Fibroblast of lung (primary cell): ENCODE measurements around the gene C16orf74. TPM values are rescaled to one million over a fixed set of nuclear protein-coding genes. Genes with fewer than 3 reads are reported as not detected.

Experiments
- DNase-seq, 2 donors: peaks; one replicate each; pipeline versions ENCODE4 v3.0.0 to v3.0.0-alpha.2; 2010; ENCODE audit warnings: low read depth in 2 of 2
- H2AFZ ChIP-seq: 2 replicates; pipeline ENCODE4 v1.5.1; 2012; ENCODE audit warnings: low read length, control low read depth, inconsistent platforms
- H3K27ac ChIP-seq: 2 replicates; pipeline ENCODE4 v1.5.1; 2011; ENCODE audit warnings: low read length, control low read depth; ENCODE audit not compliant: insufficient read depth
- H3K27me3 ChIP-seq: 2 replicates; pipeline ENCODE4 v1.5.1; 2011; ENCODE audit warnings: mild to moderate bottlenecking, low read length; ENCODE audit not compliant: control insufficient read depth, insufficient read depth
- H3K36me3 ChIP-seq: 2 replicates; pipeline ENCODE4 v1.5.1; 2011; ENCODE audit warnings: low read length; ENCODE audit not compliant: control insufficient read depth, insufficient read depth
- H3K4me1 ChIP-seq: 2 replicates; pipeline ENCODE4 v1.5.1; 2011; ENCODE audit warnings: low read length; ENCODE audit not compliant: control insufficient read depth, insufficient read depth; ENCODE audit errors: extremely low read depth
- H3K4me2 ChIP-seq: 2 replicates; pipeline ENCODE4 v1.5.1; 2011; ENCODE audit warnings: low read length, control low read depth; ENCODE audit not compliant: insufficient read depth; ENCODE audit errors: extremely low read depth
- H3K4me3 ChIP-seq, 4 experiments: fragments of 200-600 bp in 1 of 4; sonication (generic) in 1 of 4; replicated peaks in 1 of 4; 2 replicates each; pipeline ENCODE4 v1.5.1; 2011 to 2016; ENCODE audit warnings: low read length in 4 of 4, low read depth in 3 of 4, mild to moderate bottlenecking in 3 of 4, control low read depth in 2 of 4, inconsistent platforms in 1 of 4, mixed read lengths in 1 of 4; ENCODE audit not compliant: insufficient read depth in 1 of 4; ENCODE audit errors: control extremely low read depth in 1 of 4
- H3K79me2 ChIP-seq: 2 replicates; pipeline ENCODE4 v1.5.1; 2012; ENCODE audit warnings: mild to moderate bottlenecking, low read length, inconsistent platforms; ENCODE audit not compliant: control insufficient read depth, insufficient read depth
- H3K9ac ChIP-seq: 2 replicates; pipeline ENCODE4 v1.5.1; 2011; ENCODE audit warnings: mild to moderate bottlenecking, low read length, control low read depth; ENCODE audit not compliant: insufficient read depth
- H3K9me3 ChIP-seq: 2 replicates; pipeline ENCODE4 v1.5.1; 2012; ENCODE audit warnings: low read depth, low read length; ENCODE audit not compliant: control insufficient read depth, insufficient read depth
- H4K20me1 ChIP-seq: 2 replicates; pipeline ENCODE4 v1.5.1; 2011; ENCODE audit warnings: low read length; ENCODE audit not compliant: control insufficient read depth, insufficient read depth; ENCODE audit errors: extremely low read depth
- EZH2 ChIP-seq: IDR thresholded peaks from 2 replicates; pipeline ENCODE4 v1.5.1; 2012; ENCODE audit warnings: low read length, control low read depth, mild to moderate bottlenecking; ENCODE audit errors: missing control alignments
- polyA plus RNA-seq, 2 donors: library from polyadenylated mRNA; depleted of rRNA in 1 of 2; stranded (reverse) in 1 of 2; unstranded in 1 of 2; fragments of >200 nt; gene quantifications; 2 replicates each; pipeline ENCODE4 v1.2.1, GENCODE V29; 2011 to 2012; ENCODE audit warnings: missing spikeins in 1 of 2
- total RNA-seq: library from RNA; depleted of rRNA; stranded (reverse); fragments of >200 nt; gene quantifications from 2 replicates; pipeline ENCODE4 v1.2.1, GENCODE V29; 2014
- TF ChIP-seq, protein P1 (sequence below), 2 donors: IDR thresholded peaks in 1 of 2; conservative IDR thresholded peaks in 1 of 2; 1 replicate in 1 of 2; 2 replicates in 1 of 2; pipeline ENCODE4 v1.5.1; 2011 to 2012; ENCODE audit warnings: low read length in 2 of 2, control low read depth in 1 of 2, inconsistent platforms in 1 of 2, low read depth in 1 of 2, mild to moderate bottlenecking in 1 of 2

The C16orf74 gene
- total and polyA plus RNA-seq, 2 donors (not counting 1 experiment from before 2014, with no cell fraction given): 4.6 to 6.4 TPM

DNA sequence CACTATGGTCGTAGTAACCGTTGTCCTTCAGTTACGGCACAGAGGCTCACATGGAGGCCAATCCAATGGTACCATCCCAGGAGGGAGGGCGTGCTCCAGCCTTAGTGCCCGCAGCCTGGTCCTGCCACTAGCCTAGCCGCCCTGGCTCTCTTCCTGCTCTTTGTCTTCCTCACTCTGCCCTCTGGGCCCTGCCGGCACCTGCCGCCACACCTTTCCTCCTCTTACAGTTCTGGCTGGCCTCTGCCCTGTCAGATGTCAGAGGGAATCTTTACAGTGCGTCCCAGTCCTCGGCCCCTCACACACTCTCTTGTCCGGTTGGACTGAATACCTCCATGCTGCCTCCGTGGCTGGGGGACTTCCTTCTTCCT is 85.5 kb downstream of the C16orf74 start:
- no peaks in the 10 kb centered on the region for H4K20me1 ChIP-seq
- H3K27me3 ChIP-seq: no peaks in the 10 kb centered on the region
- H3K9me3 ChIP-seq: no peaks in the 10 kb centered on the region
- no peak overlapping the region for H3K27ac ChIP-seq
- no peaks in the 10 kb centered on the region for H3K79me2 ChIP-seq
- no peaks in the 10 kb centered on the region for H3K4me1 ChIP-seq
- no peak overlapping the region for H3K4me2 ChIP-seq
- H3K36me3 ChIP-seq: peaks cover 29% of the 10 kb centered on the region
- no peak overlapping the region for H3K9ac ChIP-seq
- no peak for DNase-seq
- H2AFZ ChIP-seq: no peak overlapping the region
- H3K4me3 ChIP-seq: no peak overlapping the region
- TF ChIP-seq, protein P1, sequence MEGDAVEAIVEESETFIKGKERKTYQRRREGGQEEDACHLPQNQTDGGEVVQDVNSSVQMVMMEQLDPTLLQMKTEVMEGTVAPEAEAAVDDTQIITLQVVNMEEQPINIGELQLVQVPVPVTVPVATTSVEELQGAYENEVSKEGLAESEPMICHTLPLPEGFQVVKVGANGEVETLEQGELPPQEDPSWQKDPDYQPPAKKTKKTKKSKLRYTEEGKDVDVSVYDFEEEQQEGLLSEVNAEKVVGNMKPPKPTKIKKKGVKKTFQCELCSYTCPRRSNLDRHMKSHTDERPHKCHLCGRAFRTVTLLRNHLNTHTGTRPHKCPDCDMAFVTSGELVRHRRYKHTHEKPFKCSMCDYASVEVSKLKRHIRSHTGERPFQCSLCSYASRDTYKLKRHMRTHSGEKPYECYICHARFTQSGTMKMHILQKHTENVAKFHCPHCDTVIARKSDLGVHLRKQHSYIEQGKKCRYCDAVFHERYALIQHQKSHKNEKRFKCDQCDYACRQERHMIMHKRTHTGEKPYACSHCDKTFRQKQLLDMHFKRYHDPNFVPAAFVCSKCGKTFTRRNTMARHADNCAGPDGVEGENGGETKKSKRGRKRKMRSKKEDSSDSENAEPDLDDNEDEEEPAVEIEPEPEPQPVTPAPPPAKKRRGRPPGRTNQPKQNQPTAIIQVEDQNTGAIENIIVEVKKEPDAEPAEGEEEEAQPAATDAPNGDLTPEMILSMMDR (conservative IDR thresholded peaks at IDR 0.05 in 1 of 2, IDR thresholded peaks at IDR 0.05 in 1 of 2; ENCODE audit: low read depth in 1 of 2, low read length in 2 of 2): no peak
- no peak for TF ChIP-seq EZH2

DNA sequence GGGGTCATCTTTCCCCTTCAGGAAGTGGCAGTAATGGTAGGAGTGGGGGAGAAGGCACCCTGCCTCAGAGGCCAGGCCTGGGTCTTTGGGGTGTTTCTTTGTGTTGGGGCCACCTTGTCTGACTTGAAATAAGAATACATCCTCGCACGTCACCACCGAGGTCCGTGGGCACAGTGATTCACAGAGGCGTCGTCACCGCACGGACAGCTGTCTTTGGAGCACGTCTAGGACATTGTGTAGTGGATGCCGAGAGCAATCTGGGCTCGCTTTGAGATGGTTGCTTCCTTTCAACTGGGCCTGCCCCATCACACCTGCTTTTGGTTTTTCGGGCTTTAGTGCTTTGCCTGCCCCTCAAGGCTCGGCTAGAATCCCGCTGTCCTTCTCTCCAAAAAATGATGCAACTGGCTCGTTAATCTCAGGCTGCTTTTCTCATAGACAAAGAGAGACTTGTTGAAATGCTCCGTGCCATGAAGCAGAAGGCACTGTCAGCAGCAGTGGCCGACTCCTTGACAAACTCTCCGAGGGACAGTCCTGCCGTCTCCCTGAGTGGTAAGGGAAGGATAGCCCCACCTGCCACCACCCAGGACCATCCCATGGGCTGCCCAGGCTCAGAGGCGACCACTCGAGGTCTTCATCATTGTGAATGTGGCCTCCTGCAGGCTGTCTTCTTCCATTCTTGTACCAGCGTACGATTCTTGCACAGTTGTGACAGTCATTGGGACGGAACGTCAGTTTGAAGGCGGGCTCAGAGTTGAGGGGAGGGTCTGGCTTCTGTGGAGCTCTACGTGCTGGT is 86.1 kb downstream of the C16orf74 start:
- Histone ChIP-seq H4K20me1 (no peaks in the 10 kb centered on the region), H3K9me3 (no peaks in the 10 kb centered on the region), H3K36me3 (peaks cover 29% of the 10 kb centered on the region), H2AFZ (no peak overlapping the region), H3K4me3 (no peak overlapping the region), H3K79me2 (no peaks in the 10 kb centered on the region), H3K4me1 (no peaks in the 10 kb centered on the region), H3K27me3 (no peaks in the 10 kb centered on the region), H3K27ac (no peak overlapping the region), H3K9ac (no peak overlapping the region), H3K4me2 (no peak overlapping the region)
- no peak for DNase-seq
- TF ChIP-seq, protein P1 (conservative IDR thresholded peaks at IDR 0.05 in 1 of 2, IDR thresholded peaks at IDR 0.05 in 1 of 2; ENCODE audit: low read depth in 1 of 2, low read length in 2 of 2): no peak
- TF ChIP-seq EZH2: no peak

DNA sequence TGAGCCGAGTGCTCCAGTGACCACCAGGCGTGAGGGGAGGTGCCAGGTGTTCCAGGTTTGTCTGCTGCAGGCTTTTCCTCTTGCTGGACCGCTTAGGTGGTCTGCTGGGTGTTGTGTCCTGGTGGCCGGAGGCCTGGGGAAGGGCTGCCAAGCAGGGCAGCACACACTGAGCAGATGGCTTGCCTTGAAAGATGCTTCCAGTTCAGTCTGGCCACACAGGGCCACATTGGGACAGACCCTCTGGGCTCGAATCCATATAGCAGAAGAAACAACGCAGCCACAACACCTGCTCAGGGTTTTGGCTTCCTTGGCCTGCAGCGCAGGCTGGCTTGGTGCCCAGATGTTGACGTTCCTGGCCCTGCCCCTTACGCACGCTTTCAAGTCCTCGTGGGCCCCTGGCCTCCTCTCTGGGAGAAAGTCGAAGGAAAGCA is 87.0 kb downstream of the C16orf74 start:
- Histone ChIP-seq H3K4me1 (no peaks in the 10 kb centered on the region), H3K9me3 (no peaks in the 10 kb centered on the region), H3K36me3 (peaks cover 31% of the 10 kb centered on the region), H3K4me2 (no peak overlapping the region), H3K27me3 (no peaks in the 10 kb centered on the region), H4K20me1 (no peaks in the 10 kb centered on the region), H3K4me3 (no peak overlapping the region), H2AFZ (no peak overlapping the region), H3K79me2 (no peaks in the 10 kb centered on the region), H3K9ac (no peak overlapping the region), H3K27ac (no peak overlapping the region)
- peak in 1 of 2 donors; percentile 57 for DNase-seq
- no peak for TF ChIP-seq EZH2
- TF ChIP-seq, protein P1 (conservative IDR thresholded peaks at IDR 0.05 in 1 of 2, IDR thresholded peaks at IDR 0.05 in 1 of 2; ENCODE audit: low read depth in 1 of 2, low read length in 2 of 2): no peak
